Endothelial cell of umbilical vein (primary cell): ENCODE data around the gene IL16. TPM values are rescaled to one million over a fixed set of nuclear protein-coding genes. Genes with fewer than 3 reads are reported as not detected.

Source experiments
- BruUV-seq: library from RNA; stranded (reverse); fragments of 400-500 nt; replicated peaks from 2 replicates; lab custom pipeline; 2021; lab: Mats Ljungman, UMichigan
- CTCF ChIA-PET: fragments of 300-600, 350-600 bp; sonication (Branson Sonifier 250); formaldehyde crosslinking; loops from one replicate; lab custom pipeline; 2021; ENCODE audit warnings: antibody characterized with exemption, inconsistent platforms; lab: Charles Lee
- POLR2A ChIA-PET: fragments of 300-600, 350-600 bp; sonication (Branson Sonifier 250); formaldehyde crosslinking; loops from one replicate; lab custom pipeline; 2021; ENCODE audit warnings: antibody characterized with exemption, inconsistent platforms; lab: Charles Lee
- DNase-seq: peaks from one replicate; pipeline ENCODE4 v3.0.0-alpha.2; 2011; ENCODE audit warnings: low read depth, low spot score
- FAIRE-seq: peaks from 2 replicates; lab custom pipeline; 2011; peaks lifted over from hg19 to GRCh38; lab: Jason Lieb, UNC
- H2AFZ ChIP-seq: 2 replicates; pipeline ENCODE4 v1.6.0; 2012; ENCODE audit warnings: low read depth, low read length, control low read depth, inconsistent platforms
- H3K27ac ChIP-seq: 2 replicates; pipeline ENCODE4 v1.5.1; 2011; ENCODE audit warnings: low read depth, mild to moderate bottlenecking, control low read depth, low read length, moderate library complexity; ENCODE audit not compliant: insufficient read depth
- H3K27me3 ChIP-seq, 2 experiments: 2 replicates each; pipeline versions ENCODE4 v1.6.0 to v1.6.1; 2011; ENCODE audit warnings: low read length in 2 of 2, mixed read lengths in 1 of 2; ENCODE audit not compliant: control insufficient read depth in 2 of 2, insufficient read depth in 2 of 2
- H3K36me3 ChIP-seq, 2 experiments: 2 replicates in 1 of 2; 3 replicates in 1 of 2; pipeline ENCODE4 v1.5.1; 2011; ENCODE audit warnings: low read length in 2 of 2, mild to moderate bottlenecking in 1 of 2, moderate library complexity in 1 of 2; ENCODE audit not compliant: control insufficient read depth in 2 of 2, insufficient read depth in 2 of 2; ENCODE audit errors: extremely low read depth in 1 of 2
- H3K4me1 ChIP-seq: 3 replicates; pipeline ENCODE4 v1.5.1; 2011; ENCODE audit warnings: mild to moderate bottlenecking, low read length; ENCODE audit not compliant: control insufficient read depth, insufficient read depth; ENCODE audit errors: extremely low read depth
- H3K4me2 ChIP-seq: 2 replicates; pipeline ENCODE4 v1.6.1; 2011; ENCODE audit warnings: low read length, control low read depth, mixed read lengths; ENCODE audit not compliant: insufficient read depth
- H3K4me3 ChIP-seq, 3 experiments: fragments of 200-600 bp in 1 of 3; sonication (generic), shearing (Covaris generic) in 1 of 3; replicated peaks in 1 of 3; 2 replicates each; pipeline ENCODE4 v1.5.1; 2011 to 2016; ENCODE audit warnings: control low read depth in 3 of 3, low read length in 3 of 3, mild to moderate bottlenecking in 2 of 3, inconsistent platforms in 1 of 3, low read depth in 1 of 3, moderate library complexity in 1 of 3; ENCODE audit not compliant: insufficient read depth in 1 of 3
- H3K79me2 ChIP-seq: 2 replicates; pipeline ENCODE4 v1.6.0; 2012; ENCODE audit warnings: low read length, inconsistent platforms; ENCODE audit not compliant: control insufficient read depth, insufficient read depth
- H3K9ac ChIP-seq: replicated peaks from 2 replicates; pipeline ENCODE3; 2011; ENCODE audit warnings: low read length, control low read depth; ENCODE audit not compliant: insufficient read depth; ENCODE audit errors: extremely low read depth
- H3K9me1 ChIP-seq: replicated peaks from 3 replicates; pipeline ENCODE4 v1.6.0; 2011; ENCODE audit warnings: mild to moderate bottlenecking, low read length; ENCODE audit not compliant: control insufficient read depth, insufficient read depth; ENCODE audit errors: extremely low read depth
- H3K9me3 ChIP-seq: replicated peaks from 2 replicates; pipeline ENCODE4 v1.5.1; 2012; ENCODE audit warnings: low read length, inconsistent platforms; ENCODE audit not compliant: control insufficient read depth, insufficient read depth
- H4K20me1 ChIP-seq: replicated peaks from 2 replicates; pipeline ENCODE3; 2011; ENCODE audit warnings: mild to moderate bottlenecking, low read length; ENCODE audit not compliant: control insufficient read depth, insufficient read depth; ENCODE audit errors: extremely low read depth
- EZH2 ChIP-seq: IDR thresholded peaks from 2 replicates; pipeline ENCODE4 v1.6.1; 2012; ENCODE audit warnings: borderline replicate concordance, low read depth, mild to moderate bottlenecking, moderate library complexity, low read length, inconsistent platforms; ENCODE audit not compliant: severe bottlenecking
- FOS ChIP-seq: IDR thresholded peaks from 2 replicates; pipeline ENCODE4 v1.6.1; 2011; ENCODE audit warnings: mild to moderate bottlenecking, low read length, moderate library complexity, borderline replicate concordance; ENCODE audit not compliant: insufficient read depth
- GATA2 ChIP-seq: IDR thresholded peaks from 2 replicates; pipeline ENCODE4 v1.7.0; 2011; ENCODE audit warnings: low read depth, mild to moderate bottlenecking, moderate library complexity, mixed read lengths, low read length; ENCODE audit not compliant: insufficient read length, insufficient read depth
- JUN ChIP-seq: IDR thresholded peaks from 2 replicates; pipeline ENCODE4 v1.6.1; 2011; ENCODE audit warnings: borderline replicate concordance, low read depth; ENCODE audit not compliant: insufficient read length, insufficient read depth
- MYC ChIP-seq: IDR thresholded peaks from one replicate; pipeline ENCODE4 v1.6.1; 2011; ENCODE audit warnings: mild to moderate bottlenecking, low read depth, low read length
- POLR2A ChIP-seq: IDR thresholded peaks from 2 replicates; pipeline ENCODE4 v1.6.1; 2012; ENCODE audit warnings: low read depth, mild to moderate bottlenecking, control low read depth, low read length
- POLR2AphosphoS5 ChIP-seq: IDR thresholded peaks from 2 replicates; pipeline ENCODE4 v1.6.1; 2012; ENCODE audit warnings: low read depth, mild to moderate bottlenecking, control low read depth, low read length, moderate library complexity; ENCODE audit not compliant: insufficient read depth
- dilution Hi-C: fragments of 300-500 bp; cut with MboI; formaldehyde crosslinking; loops from one replicate; pipeline ENCODE4 v1.15.0; 2019; ENCODE audit warnings: low sequenced_read_pairs; ENCODE audit not compliant: extremely low pct_ligation_motif_present
- intact Hi-C: fragments of 100-400 bp; cut with micrococcal nuclease; formaldehyde crosslinking; loops from one replicate; pipeline ENCODE4 v1.10.0; 2022
- polyA plus RNA-seq, 4 experiments: library from polyadenylated mRNA; depleted of rRNA in 3 of 4; stranded (reverse) in 3 of 4; unstranded in 1 of 4; fragments of >200 nt; gene quantifications; 2 replicates each; pipeline versions ENCODE4 v1.2.1 to v1.2.3, GENCODE V29; 2011 to 2012; ENCODE audit warnings: missing spikeins in 1 of 4
- total RNA-seq: library from RNA; stranded (reverse); gene quantifications from 2 replicates; pipeline ENCODE4 v1.2.3, GENCODE V29; 2021
- TF ChIP-seq, protein P1 (sequence below), 2 donors: IDR thresholded peaks; 1 replicate in 1 of 2; 2 replicates in 1 of 2; pipeline ENCODE4 v1.5.1; 2011; ENCODE audit warnings: low read length in 2 of 2, mild to moderate bottlenecking in 2 of 2, moderate library complexity in 2 of 2, control low read depth in 1 of 2, inconsistent platforms in 1 of 2, low read depth in 1 of 2; ENCODE audit not compliant: insufficient read depth in 1 of 2; ENCODE audit errors: extremely low read depth in 1 of 2
- TF ChIP-seq, protein P2 (sequence below): IDR thresholded peaks from 2 replicates; pipeline ENCODE4 v1.6.1; 2011; ENCODE audit not compliant: insufficient read depth, insufficient read length

IL16 gene
- total and polyA plus RNA-seq, 2 donors (not counting 3 experiments of a cell fraction or from before 2014, with no cell fraction given), result 0.29 to 2.1 TPM

- FAIRE-seq (no peak), DNase-seq (no peak)
- no TSS peak for BruUV-seq
- Histone ChIP-seq H3K9me3 (no peaks in the 10 kb centered on the region), H2AFZ (no peak overlapping the region), H3K4me3 (no peak overlapping the region), H3K79me2 (no peaks in the 10 kb centered on the region), H3K36me3 (no peaks in the 10 kb centered on the region), H4K20me1 (no peaks in the 10 kb centered on the region), H3K4me1 (no peaks in the 10 kb centered on the region), H3K27me3 (peaks cover 2 to 3% of the 10 kb centered on the region in 2 experiments), H3K9ac (no peak overlapping the region), H3K4me2 (no peak overlapping the region), H3K27ac (no peak overlapping the region), H3K9me1 (no peaks in the 10 kb centered on the region)
- intact Hi-C loops (no loop called here), dilution Hi-C loops (no loop called here)
- POLR2A ChIA-PET, result no interaction called here
- CTCF ChIA-PET, result no interaction called here
- TF ChIP-seq, protein P1, sequence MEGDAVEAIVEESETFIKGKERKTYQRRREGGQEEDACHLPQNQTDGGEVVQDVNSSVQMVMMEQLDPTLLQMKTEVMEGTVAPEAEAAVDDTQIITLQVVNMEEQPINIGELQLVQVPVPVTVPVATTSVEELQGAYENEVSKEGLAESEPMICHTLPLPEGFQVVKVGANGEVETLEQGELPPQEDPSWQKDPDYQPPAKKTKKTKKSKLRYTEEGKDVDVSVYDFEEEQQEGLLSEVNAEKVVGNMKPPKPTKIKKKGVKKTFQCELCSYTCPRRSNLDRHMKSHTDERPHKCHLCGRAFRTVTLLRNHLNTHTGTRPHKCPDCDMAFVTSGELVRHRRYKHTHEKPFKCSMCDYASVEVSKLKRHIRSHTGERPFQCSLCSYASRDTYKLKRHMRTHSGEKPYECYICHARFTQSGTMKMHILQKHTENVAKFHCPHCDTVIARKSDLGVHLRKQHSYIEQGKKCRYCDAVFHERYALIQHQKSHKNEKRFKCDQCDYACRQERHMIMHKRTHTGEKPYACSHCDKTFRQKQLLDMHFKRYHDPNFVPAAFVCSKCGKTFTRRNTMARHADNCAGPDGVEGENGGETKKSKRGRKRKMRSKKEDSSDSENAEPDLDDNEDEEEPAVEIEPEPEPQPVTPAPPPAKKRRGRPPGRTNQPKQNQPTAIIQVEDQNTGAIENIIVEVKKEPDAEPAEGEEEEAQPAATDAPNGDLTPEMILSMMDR (IDR thresholded peaks at IDR 0.05; ENCODE audit: extremely low read depth in 1 of 2, insufficient read depth in 1 of 2, low read depth in 1 of 2, low read length in 2 of 2), result no peak
- TF ChIP-seq MYC (no peak), JUN (no peak), EZH2 (no peak), POLR2A (no peak), POLR2AphosphoS5 (no peak), FOS (no peak), GATA2 (no peak)
- TF ChIP-seq, protein P2, sequence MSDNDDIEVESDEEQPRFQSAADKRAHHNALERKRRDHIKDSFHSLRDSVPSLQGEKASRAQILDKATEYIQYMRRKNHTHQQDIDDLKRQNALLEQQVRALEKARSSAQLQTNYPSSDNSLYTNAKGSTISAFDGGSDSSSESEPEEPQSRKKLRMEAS, result no peak
Observed at GRCh38 chr15:81288616-81289015, 91.9 kb downstream of the IL16 start.
